Neural progenitor cell (in vitro differentiated cells): ENCODE measurements around the gene RAB35.

ENCODE experiments used
- CTCF ChIP-seq: fragments of 200-600 bp; sonication (generic); IDR thresholded peaks from 2 replicates; pipeline ENCODE4 v1.5.1; 2017; ENCODE audit warnings: antibody characterized with exemption, mild to moderate bottlenecking
- EZH2 ChIP-seq: fragments of 200-600 bp; sonication (generic); IDR thresholded peaks from 2 replicates; pipeline ENCODE4 v1.6.1; 2017; ENCODE audit warnings: antibody characterized with exemption, mild to moderate bottlenecking, moderate library complexity
- EZH2phosphoT487 ChIP-seq: fragments of 200-600 bp; sonication (generic); IDR thresholded peaks from 2 replicates; pipeline ENCODE4 v1.6.1; 2017; ENCODE audit warnings: antibody characterized with exemption

GRCh38 chr12:120095736-120096135 is 20.8 kb downstream of the RAB35 start:
- TF ChIP-seq CTCF, result no peak
- TF ChIP-seq EZH2, result no peak
- TF ChIP-seq EZH2phosphoT487, result no peak
